ENCODE results near the gene TMEM132E.

Gene TMEM132E

DNA sequence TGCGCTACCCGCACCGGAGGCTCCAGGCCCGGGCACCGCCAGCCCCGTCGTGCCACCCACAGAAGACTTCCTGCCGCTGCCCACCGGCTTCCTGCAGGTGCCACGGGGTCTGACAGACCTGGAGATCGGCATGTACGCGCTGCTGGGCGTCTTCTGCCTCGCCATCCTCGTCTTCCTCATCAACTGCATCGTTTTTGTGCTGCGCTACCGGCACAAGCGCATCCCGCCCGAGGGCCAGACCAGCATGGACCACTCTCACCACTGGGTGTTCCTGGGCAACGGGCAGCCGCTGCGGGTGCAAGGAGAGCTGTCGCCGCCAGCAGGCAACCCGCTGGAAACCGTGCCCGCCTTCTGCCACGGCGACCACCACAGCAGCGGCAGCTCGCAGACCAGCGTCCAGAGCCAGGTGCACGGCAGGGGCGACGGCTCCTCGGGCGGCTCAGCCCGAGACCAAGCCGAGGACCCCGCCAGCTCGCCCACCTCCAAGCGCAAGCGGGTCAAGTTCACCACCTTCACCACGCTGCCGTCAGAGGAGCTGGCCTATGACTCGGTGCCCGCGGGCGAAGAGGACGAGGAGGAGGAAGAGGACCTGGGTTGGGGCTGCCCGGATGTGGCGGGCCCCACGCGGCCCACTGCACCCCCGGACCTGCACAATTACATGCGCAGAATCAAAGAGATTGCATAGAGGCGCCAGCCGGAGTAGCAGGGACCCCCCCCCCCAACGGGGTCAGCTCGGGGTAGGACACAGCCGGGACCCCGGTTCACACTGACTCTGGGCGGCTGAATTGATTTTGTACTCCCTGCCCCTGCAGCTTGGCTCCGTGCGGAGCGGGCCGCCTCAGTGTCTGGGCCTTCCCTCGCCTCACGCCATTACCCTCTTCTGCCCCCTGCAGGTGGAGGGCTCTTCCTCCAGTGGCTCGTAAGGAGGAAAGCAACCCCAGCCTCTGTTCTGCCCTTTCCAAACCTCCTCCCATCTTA lies 58.5 kb downstream of the TMEM132E start:
- DNase-seq, result peak; percentile 82

DNA sequence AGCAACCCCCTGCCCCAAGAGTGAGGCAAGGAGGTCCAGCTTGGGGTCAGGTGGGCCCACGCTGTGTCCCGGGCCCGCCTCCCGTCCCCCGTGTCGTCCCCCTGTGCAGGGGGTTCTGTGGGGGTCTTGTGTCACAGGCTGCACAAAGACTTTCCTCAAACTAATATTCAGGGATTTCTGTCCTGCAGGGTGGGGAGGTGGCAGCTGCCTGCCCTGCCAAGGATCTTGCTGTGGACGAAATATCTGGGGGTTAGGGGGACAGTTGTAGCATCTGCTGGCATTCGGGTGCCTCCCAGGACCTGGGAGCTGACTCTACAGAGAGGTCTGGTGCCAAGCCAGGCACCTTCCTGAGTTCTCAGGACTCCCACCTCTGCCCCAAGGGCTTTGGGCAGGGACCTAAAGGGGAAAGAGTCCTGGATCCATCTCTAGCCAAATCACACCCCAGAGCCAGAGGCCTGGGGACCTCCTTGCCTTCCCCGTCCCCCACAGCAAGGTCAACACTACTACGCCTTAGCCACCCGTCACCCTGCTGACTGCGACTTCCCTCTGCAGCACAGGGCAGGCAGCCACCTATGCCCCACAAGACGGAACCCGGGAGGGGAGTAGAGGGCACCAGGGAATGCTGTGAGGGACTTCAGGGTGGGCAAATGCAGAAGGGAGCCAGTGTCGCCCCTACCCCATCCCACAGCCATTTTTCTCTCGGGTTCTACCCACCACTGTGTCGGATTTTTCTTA lies 59.3 kb downstream of the TMEM132E start:
- no peak for DNase-seq

DNA sequence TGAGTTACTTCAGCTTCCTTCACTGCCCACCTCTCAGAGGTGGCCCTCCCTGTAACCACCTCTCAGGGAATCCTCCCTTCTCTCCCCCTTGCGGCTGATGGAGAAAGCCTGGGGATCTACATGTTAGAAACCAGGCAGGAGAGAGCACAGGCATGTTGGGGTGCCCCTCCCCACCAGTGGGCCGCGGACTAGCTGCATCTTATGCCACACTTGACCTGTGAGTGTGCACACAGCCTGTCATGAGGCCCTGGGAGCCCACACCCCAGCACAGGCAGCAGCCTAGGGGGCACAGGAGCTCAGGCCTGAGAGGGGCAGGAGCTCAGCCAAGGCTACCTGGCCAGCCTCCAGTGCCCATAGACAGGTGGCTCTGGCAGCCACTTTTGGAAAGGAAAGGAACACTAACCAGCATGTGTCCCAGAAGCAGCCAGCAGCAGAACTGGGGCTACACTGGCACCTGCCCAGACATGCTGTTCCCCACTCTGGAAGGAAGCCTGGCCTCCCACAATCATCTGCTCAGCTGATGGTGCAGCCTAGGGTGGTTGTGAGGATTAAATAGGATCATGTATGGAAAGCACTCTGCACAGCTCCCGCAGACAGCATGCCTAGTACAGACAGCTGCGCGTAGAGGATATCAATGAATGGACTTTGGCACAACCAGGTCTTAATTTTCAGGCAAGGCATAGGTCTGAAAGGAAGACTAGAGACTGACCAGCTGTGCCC lies 60.5 kb downstream of the TMEM132E start:
- no peak for DNase-seq

DNA sequence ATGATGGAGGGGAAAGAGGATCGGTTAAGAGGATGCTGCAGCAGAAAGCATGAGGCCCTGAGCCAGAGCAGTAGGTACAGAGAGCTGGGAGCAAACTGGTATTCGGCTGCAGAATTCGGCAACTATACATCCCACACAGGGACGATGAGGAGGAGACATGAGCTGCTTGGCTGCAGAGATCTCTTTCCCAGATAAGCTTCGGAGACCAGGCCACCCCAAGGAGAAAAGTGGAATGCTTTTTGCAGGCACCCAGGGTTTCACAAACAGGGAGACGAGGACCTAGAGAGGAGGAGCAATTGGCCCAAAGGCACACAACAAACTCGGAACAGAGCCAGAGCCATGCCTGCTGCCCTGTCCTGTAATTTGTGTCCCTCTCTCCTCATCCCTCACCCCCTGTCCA lies 62.0 kb downstream of the TMEM132E start:
- no peak for DNase-seq

DNA sequence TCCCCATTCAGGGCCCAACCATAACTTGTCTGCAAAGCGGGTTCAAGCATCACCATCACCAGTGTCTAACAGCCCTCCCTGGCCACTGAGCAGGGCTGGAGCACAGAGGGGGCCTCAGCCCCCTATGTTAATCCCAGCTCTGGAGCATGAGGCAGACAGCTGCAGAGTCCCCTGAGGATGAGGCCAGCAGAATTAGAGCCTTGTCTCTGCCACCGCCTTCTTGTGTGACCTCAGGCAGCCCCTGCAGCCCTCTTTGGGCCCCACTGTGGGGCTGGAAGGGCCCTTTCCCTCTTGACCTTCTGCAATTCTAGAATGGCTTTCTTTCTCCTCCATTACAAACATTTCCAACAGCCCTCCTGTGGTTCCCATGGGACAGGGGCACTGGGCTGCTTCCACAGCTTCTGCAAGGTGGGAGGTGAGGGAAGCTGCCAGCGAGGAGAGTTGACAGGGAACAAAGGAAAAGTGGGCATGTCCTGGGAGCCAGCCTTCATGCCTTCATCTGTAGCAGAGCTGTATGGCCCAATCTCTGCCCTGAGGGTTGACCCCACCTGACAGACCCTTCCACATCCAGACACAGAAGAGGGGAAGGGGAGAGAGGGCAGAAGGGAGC lies 65.7 kb downstream of the TMEM132E start:
- no peak for DNase-seq

DNA sequence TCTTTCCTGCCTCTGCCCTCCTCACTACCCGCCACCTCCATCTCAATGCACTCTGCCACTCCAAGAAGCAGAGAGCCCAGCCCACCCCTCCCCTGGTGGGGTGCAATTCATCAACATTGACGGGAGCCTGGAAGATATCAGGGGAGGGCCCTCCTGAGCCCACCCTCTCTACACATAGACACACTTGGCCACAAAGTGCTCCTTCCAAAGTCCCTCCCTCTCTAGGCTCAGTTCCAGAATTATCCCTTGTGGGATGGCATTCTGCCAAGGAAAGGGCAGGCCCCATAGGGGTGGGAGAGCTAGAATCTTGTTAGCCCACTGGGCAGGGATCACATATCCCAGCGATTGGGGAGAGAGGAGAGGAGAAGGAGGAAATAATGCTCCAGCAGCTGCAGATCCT lies 66.2 kb downstream of the TMEM132E start:
- no peak for DNase-seq

DNA sequence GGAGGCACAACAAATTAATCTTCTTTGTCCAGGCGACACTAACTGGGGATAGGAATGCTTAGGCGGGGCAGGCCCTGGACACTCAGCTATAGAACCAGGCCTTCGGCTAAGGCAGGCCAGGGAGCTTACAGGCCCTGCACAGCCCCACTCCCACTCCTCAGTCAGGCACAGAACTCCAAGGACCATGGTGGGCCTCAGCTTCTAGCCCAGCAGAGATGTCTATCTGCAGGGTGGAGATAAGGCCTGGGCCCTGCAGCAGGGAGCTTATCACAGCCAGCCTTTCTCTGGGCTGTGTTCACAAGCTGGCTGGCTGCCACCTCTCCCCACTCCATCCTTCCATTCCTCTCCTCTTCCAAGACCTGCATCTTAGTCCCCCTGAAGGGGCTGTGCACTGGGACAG lies 68.1 kb downstream of the TMEM132E start:
- no peak for DNase-seq

DNA sequence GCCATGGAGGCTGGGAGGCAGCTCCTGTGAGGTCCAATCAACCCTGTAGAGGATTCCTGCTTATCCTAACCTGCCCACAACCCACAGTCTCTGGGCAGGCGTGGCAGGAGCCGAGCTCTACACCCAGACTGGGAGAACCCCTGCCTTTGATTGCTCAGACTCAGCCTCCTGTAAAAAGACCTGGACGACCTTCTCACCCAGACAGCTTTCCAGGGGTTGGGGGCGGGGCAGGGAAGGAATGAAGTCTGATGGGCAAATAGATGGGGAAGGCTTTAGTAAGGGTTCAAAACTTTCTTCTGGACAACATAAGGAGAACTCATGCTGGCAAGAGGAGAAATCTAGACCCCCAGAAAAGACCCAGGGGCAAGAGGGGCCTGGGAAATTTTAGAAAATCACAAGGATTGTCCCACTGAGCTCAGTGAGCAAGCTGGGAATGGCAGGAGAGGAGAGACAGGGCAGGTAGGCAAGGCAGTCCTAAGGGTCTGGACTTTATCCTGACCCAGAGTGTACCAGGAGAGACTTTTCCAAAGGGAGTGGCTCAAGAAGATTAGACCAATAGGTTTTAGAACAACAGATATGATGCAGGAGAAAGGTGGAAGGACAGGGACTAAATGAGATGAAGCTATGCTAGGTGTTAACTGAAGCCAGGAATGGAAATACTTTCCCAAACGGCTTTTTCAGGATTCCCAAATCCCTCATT lies 70.8 kb downstream of the TMEM132E start:
- DNase-seq, result no peak

DNA sequence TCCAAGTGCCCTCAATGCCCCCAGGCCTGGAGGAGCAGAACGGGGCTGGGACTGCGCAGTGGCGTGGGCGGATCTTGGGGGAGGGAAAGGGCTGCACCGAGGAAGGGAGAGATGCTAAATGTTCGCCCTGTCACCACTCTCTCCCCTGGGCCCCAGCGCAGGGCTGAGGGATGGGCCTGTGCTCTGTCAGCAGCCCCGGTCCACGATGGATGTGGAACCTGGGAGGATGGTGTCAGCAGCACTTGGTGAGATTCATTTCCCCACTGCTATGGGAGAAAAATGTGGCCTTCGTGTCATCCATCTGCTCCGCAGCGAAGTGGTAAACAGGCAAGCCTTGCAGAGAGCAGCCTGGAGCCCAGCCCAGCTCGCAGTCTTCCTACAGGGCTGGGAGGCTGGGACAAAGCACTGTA lies 72.0 kb downstream of the TMEM132E start:
- no peak for DNase-seq

DNA sequence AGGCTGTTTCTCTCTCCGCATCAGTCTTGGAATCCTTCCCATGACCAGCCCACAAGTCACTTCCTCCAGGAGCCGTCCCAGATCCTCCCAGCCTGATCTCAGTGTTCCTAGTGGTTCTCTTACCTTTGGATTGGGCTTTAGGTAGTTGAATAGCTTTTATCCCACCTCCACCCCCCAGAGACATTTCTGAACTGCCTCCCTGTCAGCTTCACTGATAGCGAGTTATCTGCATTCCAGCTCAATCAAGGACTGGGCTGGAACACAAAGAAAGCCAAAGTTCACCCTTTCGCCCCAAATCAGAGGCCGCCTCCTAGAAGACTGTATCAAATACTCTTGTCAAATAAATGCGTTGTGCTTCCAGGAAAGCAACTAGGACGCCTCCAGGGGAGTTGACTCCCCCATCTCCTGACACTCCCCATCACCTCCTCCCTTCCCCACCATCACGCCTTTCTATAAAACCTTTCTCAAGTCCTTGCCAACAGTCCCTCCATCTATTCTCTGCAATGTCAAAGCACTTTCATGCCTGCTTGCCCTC lies 72.7 kb downstream of the TMEM132E start:
- no peak for DNase-seq

DNA sequence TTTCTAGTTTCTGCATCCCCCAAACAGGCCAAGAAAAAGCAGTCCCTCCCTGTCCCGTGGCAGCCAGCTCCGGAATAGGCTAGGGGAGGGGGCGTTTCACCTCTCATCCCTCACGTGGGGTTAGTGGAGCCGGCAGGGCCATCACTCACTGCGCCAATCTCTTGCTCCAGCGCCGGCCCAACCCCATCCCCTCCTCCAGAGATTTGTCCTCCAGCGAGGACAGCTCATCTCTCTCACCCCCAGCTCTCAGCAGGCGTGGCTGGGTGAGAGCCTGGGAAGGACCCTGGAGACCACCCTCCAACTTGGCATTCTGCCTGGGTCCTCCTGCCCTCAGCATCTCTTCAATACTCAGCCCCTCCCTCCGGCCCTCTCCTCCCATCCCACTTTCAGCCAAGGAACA lies 74.1 kb downstream of the TMEM132E start:
- DNase-seq, result no peak

DNA sequence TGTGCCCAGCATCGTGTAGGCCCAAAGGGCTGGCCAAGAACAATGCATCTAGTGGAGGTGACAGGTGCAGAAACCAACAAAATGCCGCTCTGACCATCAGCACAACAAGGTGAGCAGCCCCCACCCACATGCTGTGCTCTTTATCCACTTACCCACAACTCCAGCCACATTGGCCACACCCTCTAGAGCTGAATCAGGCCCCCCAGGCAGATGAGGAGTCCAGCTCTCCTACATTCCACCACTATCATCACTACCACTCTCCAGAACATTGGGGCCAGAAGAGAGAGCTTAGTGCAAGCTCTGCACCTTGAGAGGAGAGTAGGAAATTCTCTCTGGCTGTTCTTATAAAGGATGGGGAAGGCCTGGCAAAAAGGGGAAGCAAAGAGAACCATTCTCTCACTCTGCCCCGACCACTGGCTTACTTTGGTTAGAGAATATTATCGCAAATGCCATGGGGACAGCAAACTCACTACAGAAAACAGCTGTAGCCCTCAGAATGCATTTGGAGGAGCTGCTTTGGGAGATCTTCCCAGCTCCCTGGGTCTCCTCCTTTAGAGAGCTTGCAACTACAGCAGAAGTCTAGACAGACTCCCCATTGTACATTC lies 75.0 kb downstream of the TMEM132E start:
- DNase-seq, result no peak

DNA sequence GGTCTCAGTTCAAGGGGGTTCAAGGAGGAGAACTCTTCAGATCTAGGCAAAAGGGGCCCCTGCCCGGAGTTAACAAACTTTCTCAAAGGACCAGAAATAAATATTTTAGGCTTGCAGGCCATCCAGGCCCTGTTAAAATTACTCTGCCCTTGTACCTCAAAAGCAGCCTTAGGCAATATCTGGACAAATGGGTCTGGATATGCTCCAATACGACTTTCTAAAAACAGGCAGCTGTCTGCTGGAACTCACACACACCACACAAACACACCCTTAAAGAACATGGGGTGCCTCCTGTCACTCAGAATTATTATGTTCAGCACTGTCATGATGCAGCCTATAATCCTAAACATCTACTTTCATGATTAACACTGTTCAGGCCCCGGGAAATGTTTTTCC lies 75.5 kb downstream of the TMEM132E start:
- no peak for DNase-seq

DNA sequence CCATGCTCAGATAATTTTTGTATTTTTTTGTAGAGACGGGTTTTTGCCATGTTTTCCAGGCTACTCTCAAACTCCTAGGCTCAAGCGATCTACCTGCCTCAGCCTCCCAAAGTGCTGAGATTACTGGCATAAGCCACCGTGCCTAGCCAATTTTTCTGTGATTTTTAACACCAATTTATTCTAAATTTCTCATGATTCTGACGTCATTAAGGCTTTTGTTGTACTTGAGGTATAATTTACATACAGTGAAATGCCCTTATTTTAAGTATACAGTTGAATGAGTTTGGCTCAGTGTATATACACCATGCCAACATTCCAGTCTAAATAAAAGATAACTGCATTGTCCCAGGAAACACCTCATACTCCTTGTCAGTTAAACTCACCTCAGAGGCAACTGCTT lies 77.4 kb downstream of the TMEM132E start:
- DNase-seq, result no peak

DNA sequence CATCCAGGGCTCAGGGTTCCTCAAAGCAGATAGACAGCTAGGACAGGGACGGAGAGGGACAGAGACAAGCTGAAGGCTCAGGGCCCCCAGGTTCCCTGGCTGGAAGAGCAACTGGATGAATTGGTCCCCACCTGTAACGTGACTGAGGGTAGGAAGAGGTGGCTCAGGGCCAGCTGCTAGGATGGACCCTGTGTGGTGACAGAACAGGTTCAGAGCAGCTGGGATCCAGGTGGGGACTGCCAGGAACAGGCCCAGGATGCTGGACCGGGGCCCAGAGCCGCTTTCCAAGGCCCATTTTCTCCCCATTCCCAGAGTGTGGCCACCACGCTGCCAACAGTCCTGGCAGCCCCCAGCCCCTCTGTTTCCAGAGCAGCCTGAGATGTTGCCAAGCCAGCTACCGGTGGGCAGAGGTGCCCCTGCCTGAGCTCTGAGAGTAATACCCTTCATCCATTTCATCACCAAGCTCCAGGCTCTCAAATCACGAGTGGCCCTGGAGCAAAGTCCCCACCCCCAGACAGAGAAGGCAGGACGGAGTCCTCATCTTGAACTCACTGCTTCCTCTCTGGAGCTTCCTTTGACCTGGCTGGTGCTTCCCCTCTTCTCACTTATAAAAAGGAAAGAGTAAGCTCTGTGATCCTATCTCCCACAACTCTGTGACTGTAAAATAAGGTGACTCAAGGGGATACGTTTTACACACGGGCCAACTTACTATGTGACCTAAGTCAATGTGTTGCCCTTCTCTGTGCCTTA lies 79.6 kb downstream of the TMEM132E start:
- no peak for DNase-seq

DNA sequence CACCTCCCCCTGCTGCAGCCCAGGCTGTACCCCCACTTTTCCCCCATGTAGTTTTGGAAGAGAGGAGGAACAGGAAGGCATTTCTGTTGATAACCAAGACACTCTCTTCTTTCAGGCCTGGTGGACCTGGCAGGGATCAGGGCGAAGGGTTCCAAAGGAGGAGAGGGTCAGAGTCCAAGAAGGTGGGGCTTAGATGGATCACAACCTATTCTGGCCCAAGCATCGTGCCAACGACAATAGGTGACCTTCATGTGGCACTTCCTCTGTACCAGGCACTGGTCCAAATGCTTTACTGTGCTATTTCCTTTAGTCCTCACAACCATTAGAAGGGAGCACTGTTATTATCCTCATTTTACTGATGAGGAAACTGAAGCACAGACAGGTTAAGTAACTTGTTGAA lies 84.3 kb downstream of the TMEM132E start:
- DNase-seq, result no peak

DNA sequence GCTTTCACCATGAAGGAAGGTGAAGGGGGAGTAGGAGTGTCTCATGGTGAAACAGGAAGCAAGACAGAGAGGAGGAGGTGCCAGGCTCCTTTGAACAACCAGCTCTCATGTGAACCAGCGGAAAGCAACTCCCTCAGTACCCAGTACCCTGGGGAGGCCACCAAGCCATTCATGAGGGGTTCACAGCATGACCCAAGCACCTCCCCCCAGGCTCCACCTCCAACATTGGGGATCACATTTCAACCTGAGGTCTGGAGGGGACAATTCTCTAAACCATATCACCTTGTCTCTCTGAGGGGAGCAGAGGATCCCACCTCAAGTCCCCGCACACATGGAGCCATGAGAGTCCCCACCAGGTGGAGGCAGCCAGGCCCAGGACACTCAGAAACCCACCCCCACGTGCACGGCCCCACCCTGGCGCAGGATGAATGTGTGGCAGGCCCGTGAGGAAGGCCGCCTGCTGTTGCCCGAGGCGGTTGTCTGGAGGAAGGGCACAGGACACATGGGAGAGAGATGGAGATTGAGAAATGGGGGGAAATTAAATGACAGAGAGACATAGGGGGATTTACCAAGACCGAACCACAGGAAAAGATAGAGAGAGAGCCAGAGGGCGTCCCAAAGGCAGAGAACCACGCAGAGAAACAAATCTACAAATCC lies 85.9 kb downstream of the TMEM132E start:
- DNase-seq, result peak; percentile 4

DNA sequence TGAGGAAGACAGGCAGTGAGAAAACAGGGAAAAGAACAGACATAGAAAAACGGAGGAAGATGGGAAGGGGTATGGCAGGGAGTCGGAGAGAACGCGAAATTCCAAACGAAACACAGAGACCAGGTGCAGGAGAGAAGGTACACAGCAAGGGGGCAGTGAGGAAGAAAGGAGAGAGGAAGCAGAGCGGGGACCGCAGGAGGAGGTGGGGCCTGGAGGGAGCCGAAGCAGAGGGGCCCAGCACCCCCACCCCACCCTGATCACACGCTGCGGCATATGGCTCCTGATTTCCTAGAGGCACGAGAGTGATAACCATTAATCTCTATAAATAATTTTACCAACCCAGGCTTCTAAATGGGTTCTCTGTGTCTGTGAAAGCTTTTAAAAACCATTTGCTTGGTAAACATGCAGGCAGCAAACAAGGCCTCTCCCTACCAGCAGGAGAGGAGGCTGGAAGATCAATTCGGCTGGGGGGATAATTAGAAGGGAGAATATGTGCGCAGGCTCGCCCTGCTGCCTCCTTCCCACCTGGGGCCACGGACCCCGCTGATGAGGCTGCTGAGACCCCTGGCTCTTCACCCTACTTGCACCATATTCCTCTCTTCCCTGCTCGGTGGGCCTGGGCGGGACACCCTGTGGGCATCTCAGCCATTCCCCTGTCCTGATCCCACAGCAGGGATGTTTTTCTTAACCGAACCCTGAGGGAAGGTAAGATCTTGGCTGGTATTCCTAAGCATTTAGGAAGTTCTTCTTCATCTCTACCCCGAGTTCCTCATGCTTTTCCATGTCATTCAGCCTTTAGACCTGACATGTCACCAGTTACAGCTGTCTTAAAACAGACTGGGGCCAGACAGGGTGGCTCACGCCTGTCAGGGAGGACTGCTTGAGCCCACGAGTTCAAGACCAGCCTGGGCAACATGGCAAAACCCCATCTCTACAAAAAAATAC lies 86.7 kb downstream of the TMEM132E start:
- DNase-seq, result no peak

DNA sequence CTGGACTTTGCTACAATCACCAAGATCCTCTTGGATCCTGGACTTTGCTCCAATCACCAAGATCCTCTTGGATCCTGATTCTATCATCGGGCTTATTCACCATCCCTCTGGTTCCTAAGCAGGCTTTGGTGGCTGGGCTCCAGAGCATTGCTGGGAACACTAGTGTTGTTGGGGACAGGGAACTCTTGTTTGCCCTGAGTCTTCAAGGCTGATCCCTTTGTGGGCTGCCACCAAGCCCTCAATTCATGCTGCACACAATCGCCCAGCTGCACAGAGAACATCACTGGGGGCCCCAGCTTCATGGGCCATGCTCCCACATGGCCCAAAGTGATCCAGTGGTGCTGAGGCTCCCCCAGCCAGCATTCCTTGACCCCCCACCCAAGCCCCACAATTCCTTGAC lies 88.3 kb downstream of the TMEM132E start:
- DNase-seq, result no peak
